Psoas muscle (tissue), 8 donors: ENCODE measurements around the gene GRHL3. TPM values are rescaled to one million over a fixed set of nuclear protein-coding genes. Genes with fewer than 3 reads are reported as not detected.

ENCODE experiments used
- ATAC-seq, 4 donors: fragments of 200-7000 bp; cut with Tn5 transposase; one replicate each; pipeline ENCODE4 v1.9.1; 2020; ENCODE audit warnings: moderate library complexity in 3 of 4, mild to moderate bottlenecking in 2 of 4
- DNase-seq, 2 donors: peaks; one replicate each; pipeline ENCODE4 v3.0.0-alpha.2; 2020
- H3K27ac ChIP-seq: fragments of 200-600 bp; one replicate; pipeline ENCODE4 v1.8.0; 2022
- H3K27me3 ChIP-seq, 3 donors: fragments of 200-600 bp in 1 of 3; one replicate each; pipeline versions ENCODE4 v1.6.1 to v1.8.0; 2013 to 2022; ENCODE audit warnings: low read length in 2 of 3, mild to moderate bottlenecking in 2 of 3, moderate library complexity in 1 of 3; ENCODE audit not compliant: insufficient read depth in 3 of 3
- H3K36me3 ChIP-seq, 2 donors: fragments of 200-600 bp in 1 of 2; one replicate each; pipeline versions ENCODE4 v1.6.1 to v1.8.0; 2013 to 2022; ENCODE audit warnings: low read depth in 1 of 2, mild to moderate bottlenecking in 1 of 2, moderate library complexity in 1 of 2; ENCODE audit not compliant: insufficient read depth in 1 of 2
- H3K4me1 ChIP-seq: fragments of 200-600 bp; one replicate; pipeline ENCODE4 v1.8.0; 2022
- H3K4me3 ChIP-seq: fragments of 200-600 bp; one replicate; pipeline ENCODE4 v1.8.0; 2022; ENCODE audit warnings: mild to moderate bottlenecking
- H3K9me3 ChIP-seq: fragments of 200-600 bp; one replicate; pipeline ENCODE4 v1.8.0; 2022
- CTCF ChIP-seq: fragments of 200-600 bp; IDR thresholded peaks from one replicate; pipeline ENCODE4 v1.8.0; 2022; ENCODE audit warnings: antibody characterized with exemption
- WGBS, 3 donors: extraction: QIAGEN DNeasy Blood & Tissue Kit; methylation state at CpG; one replicate each; pipeline versions ENCODE4 v1.1.6 to v1.1.7; 2013; 5-methylcytosine and 5-hydroxymethylcytosine counted together
- intact Hi-C, 2 donors: fragments of 100-400 bp; cut with DNase I; formaldehyde crosslinking; loops; one replicate each; pipeline versions ENCODE4 v1.11.0 to v1.14.2; 2022
- polyA plus RNA-seq, 3 donors: library from polyadenylated mRNA; stranded (reverse); fragments of 200-250 nt; gene quantifications; one replicate each; pipeline ENCODE4 v1.2.3, GENCODE V29; 2013
- total RNA-seq, 4 donors: library from RNA; stranded (reverse); fragmentation: NEBNext Ultra II Directional in 2 of 4; extraction: Animal tissue kit (Norgen Biotek cat#: 25700) in 2 of 4; gene quantifications; one replicate each; pipeline versions ENCODE4 v1.2.1 to v1.2.4, GENCODE V29; 2021 to 2023
- donor health status: healthy with polysubstance abuse.
- donor health status: DM: no; HTN: no; CAD: no; lungs with moderate emphysema.
- donor health status: Bipolar disorder and iron deficiency.
- donor health status: healthy.
- donor health status: DM: yes; HTN: yes; CAD: no.
- donor health status: DM: no; HTN: no; CAD: no.
- donor health status: DM: no; HTN: no; CAD: no.
- donor health status: DM: yes; HTN: yes; CAD: no.

Gene GRHL3
- total and polyA plus RNA-seq, 7 donors: 0.08 to 0.30 TPM; not detected in 5

- H3K9me3 ChIP-seq: no peaks in the 10 kb centered on the region
- ATAC-seq (peak in 1 of 4 donors; percentile 37), DNase-seq (no peak)
- H3K4me1 ChIP-seq: no peaks in the 10 kb centered on the region
- intact Hi-C loops: no loop called here
- H3K4me3 ChIP-seq: no peak overlapping the region
- no peak for TF ChIP-seq CTCF
- H3K36me3 ChIP-seq: no peaks in the 10 kb centered on the region
- no peaks in the 10 kb centered on the region for H3K27me3 ChIP-seq
- 69 to 75% (median 70%) methylated on average over 3 of the region's 3 CpGs for WGBS, 3 donors
- no peak overlapping the region for H3K27ac ChIP-seq
Observed at GRCh38 chr1:24302209-24302611, 16.9 kb upstream of the GRHL3 start.

- H3K9me3 ChIP-seq: no peaks in the 10 kb centered on the region
- no peak overlapping the region for H3K27ac ChIP-seq
- 81 to 93% (median 91%) methylated on average over 4 of the region's 4 CpGs for WGBS, 3 donors
- DNase-seq (no peak), ATAC-seq (no peak)
- H3K4me3 ChIP-seq: no peak overlapping the region
- TF ChIP-seq CTCF: no peak
- intact Hi-C loops: no loop called here
- no peaks in the 10 kb centered on the region for H3K36me3 ChIP-seq
- no peaks in the 10 kb centered on the region for H3K27me3 ChIP-seq
- no peaks in the 10 kb centered on the region for H3K4me1 ChIP-seq
Observed at GRCh38 chr1:24303600-24303999, 15.6 kb upstream of the GRHL3 start.

GRCh38 chr1:24304763-24305162, 14.4 kb upstream of the GRHL3 start:
- no peak for TF ChIP-seq CTCF
- ATAC-seq: no peak
- Histone ChIP-seq H3K4me1 (no peaks in the 10 kb centered on the region), H3K36me3 (no peaks in the 10 kb centered on the region), H3K9me3 (no peaks in the 10 kb centered on the region), H3K27ac (no peak overlapping the region), H3K4me3 (no peak overlapping the region), H3K27me3 (no peaks in the 10 kb centered on the region)
- intact Hi-C loops: no loop called here
- DNase-seq: no peak
- 73 to 82% (median 75%) methylated on average over 3 of the region's 3 CpGs for WGBS, 3 donors

GRCh38 chr1:24308365-24309015, 10.7 kb upstream of the GRHL3 start:
- Histone ChIP-seq H3K4me1 (no peaks in the 10 kb centered on the region), H3K27ac (no peak overlapping the region), H3K9me3 (no peaks in the 10 kb centered on the region), H3K27me3 (no peaks in the 10 kb centered on the region), H3K4me3 (no peak overlapping the region), H3K36me3 (no peaks in the 10 kb centered on the region)
- ATAC-seq (no peak), DNase-seq (no peak)
- WGBS, 3 donors: 79 to 82% (median 80%) methylated on average over 7 of the region's 7 CpGs
- intact Hi-C loops: no loop called here
- no peak for TF ChIP-seq CTCF
